H4 (cell line): Measurements from ENCODE around the gene ASCL2. TPM values are rescaled to one million over a fixed set of nuclear protein-coding genes. Genes with fewer than 3 reads are reported as not detected.

Source experiments
- DNase-seq: peaks from one replicate; pipeline ENCODE4 v3.0.0-alpha.2; 2015; ENCODE audit warnings: low spot score
- total RNA-seq: library from RNA; depleted of rRNA; stranded (reverse); fragments of >200 nt; shearing (Covaris generic); gene quantifications from 2 replicates; pipeline ENCODE4 v1.2.3, GENCODE V29; 2014; rRNA removed

The ASCL2 gene
- total RNA-seq, 1 experiment from 2014 or later = not detected

GRCh38 chr11:2234963-2235362 lies 35.4 kb downstream of the ASCL2 start:
- no peak for DNase-seq

- no peak for DNase-seq
Measured at GRCh38 chr11:2233693-2234455, 36.5 kb downstream of the ASCL2 start.

GRCh38 chr11:2229713-2230297 lies 40.6 kb downstream of the ASCL2 start:
- no peak for DNase-seq

- DNase-seq = no peak
Measured at GRCh38 chr11:2224254-2224653, 46.1 kb downstream of the ASCL2 start.

GRCh38 chr11:2223153-2223794 lies 47.1 kb downstream of the ASCL2 start:
- no peak for DNase-seq

- DNase-seq = no peak
Measured at GRCh38 chr11:2222451-2222850, 47.9 kb downstream of the ASCL2 start.

DNA sequence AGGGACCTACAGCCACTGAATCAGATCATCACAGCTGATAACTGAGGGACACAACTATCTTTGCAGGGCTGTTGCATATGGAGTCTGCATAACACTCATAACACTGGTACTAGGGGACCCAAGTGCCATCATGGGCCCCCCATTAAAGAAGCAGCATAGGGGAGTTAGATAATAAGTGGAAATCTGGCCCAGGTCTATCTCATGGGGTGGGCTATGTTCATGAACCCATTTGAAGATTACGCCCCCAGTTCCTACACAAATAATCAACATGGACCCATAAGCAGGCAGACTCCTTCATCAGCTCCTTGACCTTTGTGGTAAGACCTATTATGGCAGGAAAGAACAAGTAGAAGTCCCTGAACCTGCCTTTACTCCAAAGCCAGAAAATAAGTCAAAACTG lies 48.8 kb downstream of the ASCL2 start:
- DNase-seq = no peak

GRCh38 chr11:2221024-2221423 lies 49.4 kb downstream of the ASCL2 start:
- DNase-seq = no peak

GRCh38 chr11:2220173-2220771 lies 50.1 kb downstream of the ASCL2 start:
- no peak for DNase-seq

DNA sequence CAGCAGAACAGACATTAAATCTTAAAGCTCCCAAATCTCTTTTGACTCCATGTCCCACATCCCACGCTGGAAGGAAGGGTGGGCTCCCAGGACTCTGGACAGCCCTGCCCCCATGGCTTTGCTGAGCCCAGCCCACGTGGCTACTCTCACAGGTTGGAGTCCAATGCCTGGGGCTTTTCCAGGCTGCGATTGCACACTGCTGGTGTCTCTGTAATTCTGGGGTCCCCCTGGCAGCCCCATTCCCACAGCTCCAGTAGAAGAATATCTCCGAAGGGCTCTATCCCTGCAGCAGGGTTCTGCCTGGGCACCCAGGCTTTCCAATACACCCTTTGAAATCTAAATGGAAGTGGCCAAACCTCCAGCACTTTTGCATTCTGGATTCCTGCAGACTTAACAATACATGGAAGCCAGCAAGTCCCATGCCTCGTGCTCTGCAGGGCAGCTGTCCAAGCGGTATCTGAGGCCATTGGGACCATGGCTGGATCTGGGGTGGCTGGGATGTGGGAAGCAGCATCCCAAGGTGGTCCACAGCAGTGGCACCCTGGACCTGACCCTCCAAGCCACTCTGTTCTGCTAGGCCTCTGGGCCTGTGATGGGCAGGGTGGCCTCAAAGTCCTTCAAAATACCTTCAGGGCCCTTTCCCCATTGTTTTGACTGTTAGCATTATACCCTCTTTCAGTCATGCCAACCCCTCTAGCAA lies 50.9 kb downstream of the ASCL2 start:
- DNase-seq = no peak

Other genes starting within 250 kb of the ASCL2 start
- gene IGF2, start 131.2 kb downstream of the ASCL2 start, total RNA-seq = 0.60 and 2.0 TPM in 2 replicates
- not detected in 2 replicates for gene INS, start 109.4 kb downstream of the ASCL2 start, total RNA-seq
- gene TH, start 98.8 kb downstream of the ASCL2 start, total RNA-seq = not detected in 2 replicates
- 0.10 and 1.5 TPM in 2 replicates for gene C11orf21, start 31.3 kb upstream of the ASCL2 start, total RNA-seq
- gene TSPAN32, start 31.4 kb upstream of the ASCL2 start, total RNA-seq = 0.81 and 4.0 TPM in 2 replicates
- gene CD81, start 106.7 kb upstream of the ASCL2 start, total RNA-seq = 135 and 154 TPM in 2 replicates
- 32.8 and 52.2 TPM in 2 replicates for gene TSSC4, start 130.2 kb upstream of the ASCL2 start, total RNA-seq
- not detected in 2 replicates for gene TRPM5, start 173.9 kb upstream of the ASCL2 start, total RNA-seq
- gene KCNQ1, start 174.4 kb upstream of the ASCL2 start, total RNA-seq = 0.04 TPM in 1 of 2 replicates, not detected in the other